Stimulated activated memory B cell treated with anti-CD40 and anti-IgM and Interleukin-4, amounts not matched to agents 10 μg/mL and 1 μg/mL and 100 μg/mL, for 72 hours (primary cell): ENCODE data around the gene ONECUT1.

Source experiments
- ATAC-seq: fragments of 150-1000 bp; cut with Tn5 transposase; 2 replicates; pipeline ENCODE4 v1.10.0; 2021
- H3K27ac Mint-ChIP-seq: one replicate; pipeline ENCODE4 v1.8.0; 2022; ENCODE audit warnings: mild to moderate bottlenecking, mixed read lengths
- H3K27me3 Mint-ChIP-seq: one replicate; pipeline ENCODE4 v1.8.0; 2022; ENCODE audit warnings: mixed read lengths
- H3K36me3 Mint-ChIP-seq: one replicate; pipeline ENCODE4 v1.8.0; 2022; ENCODE audit warnings: mixed read lengths
- H3K4me1 Mint-ChIP-seq: one replicate; pipeline ENCODE4 v1.8.0; 2022; ENCODE audit warnings: mixed read lengths
- H3K4me3 Mint-ChIP-seq: one replicate; pipeline ENCODE4 v1.8.0; 2022; ENCODE audit warnings: mild to moderate bottlenecking, moderate library complexity, mixed read lengths
- H3K9me3 Mint-ChIP-seq: one replicate; pipeline ENCODE4 v1.8.0; 2022; ENCODE audit warnings: mixed read lengths

Gene ONECUT1

GRCh38 chr15:52788099-52788986 lies 1.8 kb downstream of the ONECUT1 start:
- peaks cover 93% of the 10 kb centered on the region for H3K27me3 Mint-ChIP-seq
- peak overlapping the region; percentile 74 for H3K4me3 Mint-ChIP-seq
- H3K9me3 Mint-ChIP-seq: no peaks in the 10 kb centered on the region
- peaks cover 34% of the 10 kb centered on the region for H3K4me1 Mint-ChIP-seq
- ATAC-seq: no peak
- H3K27ac Mint-ChIP-seq: peak overlapping the region; percentile 10
- H3K36me3 Mint-ChIP-seq: no peaks in the 10 kb centered on the region

GRCh38 chr15:52787549-52788098 lies 2.5 kb downstream of the ONECUT1 start:
- Mint-ChIP-seq H3K36me3 (no peaks in the 10 kb centered on the region), H3K4me1 (peaks cover 34% of the 10 kb centered on the region), H3K27ac (no peak overlapping the region), H3K4me3 (peak overlapping the region; percentile 13), H3K9me3 (no peaks in the 10 kb centered on the region), H3K27me3 (peaks cover 93% of the 10 kb centered on the region)
- no peak for ATAC-seq

GRCh38 chr15:52787123-52787503 lies 3.0 kb downstream of the ONECUT1 start:
- Mint-ChIP-seq H3K27ac (no peak overlapping the region), H3K27me3 (peaks cover 91% of the 10 kb centered on the region), H3K4me1 (peaks cover 34% of the 10 kb centered on the region), H3K9me3 (no peaks in the 10 kb centered on the region), H3K36me3 (no peaks in the 10 kb centered on the region), H3K4me3 (no peak overlapping the region)
- ATAC-seq: no peak

- H3K36me3 Mint-ChIP-seq: no peaks in the 10 kb centered on the region
- peaks cover 34% of the 10 kb centered on the region for H3K4me1 Mint-ChIP-seq
- H3K27me3 Mint-ChIP-seq: peaks cover 86% of the 10 kb centered on the region
- no peak overlapping the region for H3K4me3 Mint-ChIP-seq
- no peak overlapping the region for H3K27ac Mint-ChIP-seq
- ATAC-seq: no peak
- H3K9me3 Mint-ChIP-seq: no peaks in the 10 kb centered on the region
Observed at GRCh38 chr15:52786436-52787122, 3.6 kb downstream of the ONECUT1 start.

GRCh38 chr15:52785672-52786406 lies 4.3 kb downstream of the ONECUT1 start:
- Mint-ChIP-seq H3K4me1 (peaks cover 30% of the 10 kb centered on the region), H3K4me3 (no peak overlapping the region)

GRCh38 chr15:52784799-52785671 lies 5.1 kb downstream of the ONECUT1 start:
- Mint-ChIP-seq H3K27me3 (peaks cover 75% of the 10 kb centered on the region), H3K4me1 (peaks cover 32% of the 10 kb centered on the region), H3K36me3 (no peaks in the 10 kb centered on the region), H3K27ac (no peak overlapping the region), H3K9me3 (no peaks in the 10 kb centered on the region), H3K4me3 (no peak overlapping the region)
- ATAC-seq: no peak

More at GRCh38 chr15:52785672-52786406, 4.3 kb downstream of the ONECUT1 start:
- Mint-ChIP-seq H3K36me3 (no peaks in the 10 kb centered on the region), H3K9me3 (no peaks in the 10 kb centered on the region), H3K27me3 (peaks cover 78% of the 10 kb centered on the region), H3K27ac (no peak overlapping the region)
- ATAC-seq: no peak

- H3K27ac Mint-ChIP-seq: no peak overlapping the region
- no peaks in the 10 kb centered on the region for H3K9me3 Mint-ChIP-seq
- ATAC-seq: no peak
- peaks cover 66% of the 10 kb centered on the region for H3K27me3 Mint-ChIP-seq
- H3K4me1 Mint-ChIP-seq: peaks cover 29% of the 10 kb centered on the region
- H3K4me3 Mint-ChIP-seq: no peak overlapping the region
- H3K36me3 Mint-ChIP-seq: no peaks in the 10 kb centered on the region
Observed at GRCh38 chr15:52783929-52784798, 6.0 kb downstream of the ONECUT1 start.

GRCh38 chr15:52783191-52783829 lies 6.8 kb downstream of the ONECUT1 start:
- Mint-ChIP-seq H3K4me3 (no peak overlapping the region), H3K27ac (no peak overlapping the region), H3K27me3 (peaks cover 57% of the 10 kb centered on the region), H3K36me3 (no peaks in the 10 kb centered on the region), H3K9me3 (no peaks in the 10 kb centered on the region), H3K4me1 (peaks cover 21% of the 10 kb centered on the region)
- no peak for ATAC-seq

GRCh38 chr15:52782514-52782913 lies 7.6 kb downstream of the ONECUT1 start:
- H3K4me1 Mint-ChIP-seq: peaks cover 13% of the 10 kb centered on the region
- no peak for ATAC-seq

GRCh38 chr15:52780172-52780980 lies 9.8 kb downstream of the ONECUT1 start:
- Mint-ChIP-seq H3K9me3 (no peaks in the 10 kb centered on the region), H3K4me3 (peak overlapping the region; percentile 70), H3K27ac (peak overlapping the region; percentile 83), H3K36me3 (no peaks in the 10 kb centered on the region), H3K4me1 (peaks cover 13% of the 10 kb centered on the region), H3K27me3 (peaks cover 53% of the 10 kb centered on the region)
- ATAC-seq: peak; percentile 88

More at GRCh38 chr15:52782514-52782913, 7.6 kb downstream of the ONECUT1 start:
- no peak overlapping the region for H3K4me3 Mint-ChIP-seq
- peaks cover 53% of the 10 kb centered on the region for H3K27me3 Mint-ChIP-seq
- no peak overlapping the region for H3K27ac Mint-ChIP-seq
- no peaks in the 10 kb centered on the region for H3K36me3 Mint-ChIP-seq
- H3K9me3 Mint-ChIP-seq: no peaks in the 10 kb centered on the region

GRCh38 chr15:52778457-52778856 lies 11.7 kb downstream of the ONECUT1 start:
- Mint-ChIP-seq H3K27me3 (peaks cover 46% of the 10 kb centered on the region), H3K27ac (no peak overlapping the region), H3K36me3 (no peaks in the 10 kb centered on the region), H3K4me1 (peaks cover 13% of the 10 kb centered on the region), H3K9me3 (no peaks in the 10 kb centered on the region), H3K4me3 (no peak overlapping the region)
- no peak for ATAC-seq

GRCh38 chr15:52772766-52773165 lies 17.4 kb downstream of the ONECUT1 start:
- no peak overlapping the region for H3K4me3 Mint-ChIP-seq
- H3K36me3 Mint-ChIP-seq: no peaks in the 10 kb centered on the region
- no peak for ATAC-seq
- peaks cover 47% of the 10 kb centered on the region for H3K27me3 Mint-ChIP-seq
- H3K4me1 Mint-ChIP-seq: peaks cover 5% of the 10 kb centered on the region
- no peak overlapping the region for H3K27ac Mint-ChIP-seq
- H3K9me3 Mint-ChIP-seq: no peaks in the 10 kb centered on the region
